Activated gamma-delta T cell treated with anti-CD3 and anti-CD28 coated beads, Interleukin-2, amount 50 U/mL, for 16 hours (primary cell): Measurements from ENCODE around the gene PACS1.
A peak's percentile ranks its signal among the peaks of the same experiment; 100 is the strongest.
"Not testable (repeated sequence)": the region's sequence is repeated elsewhere in the genome, so short reads cannot be mapped to it uniquely, and the experiment has no call there.

Experiments used
- DNase-seq: peaks from one replicate; pipeline ENCODE4 v3.0.0-alpha.2; 2020; ENCODE audit warnings: low read depth

The PACS1 gene

DNA sequence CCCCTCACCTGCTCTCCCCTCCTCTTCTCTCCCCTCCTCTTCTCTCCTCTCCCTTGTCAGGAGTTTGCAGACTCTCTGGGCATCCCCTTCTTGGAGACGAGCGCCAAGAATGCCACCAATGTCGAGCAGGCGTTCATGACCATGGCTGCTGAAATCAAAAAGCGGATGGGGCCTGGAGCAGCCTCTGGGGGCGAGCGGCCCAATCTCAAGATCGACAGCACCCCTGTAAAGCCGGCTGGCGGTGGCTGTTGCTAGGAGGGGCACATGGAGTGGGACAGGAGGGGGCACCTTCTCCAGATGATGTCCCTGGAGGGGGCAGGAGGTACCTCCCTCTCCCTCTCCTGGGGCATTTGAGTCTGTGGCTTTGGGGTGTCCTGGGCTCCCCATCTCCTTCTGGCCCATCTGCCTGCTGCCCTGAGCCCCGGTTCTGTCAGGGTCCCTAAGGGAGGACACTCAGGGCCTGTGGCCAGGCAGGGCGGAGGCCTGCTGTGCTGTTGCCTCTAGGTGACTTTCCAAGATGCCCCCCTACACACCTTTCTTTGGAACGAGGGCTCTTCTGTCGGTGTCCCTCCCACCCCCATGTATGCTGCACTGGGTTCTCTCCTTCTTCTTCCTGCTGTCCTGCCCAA lies 206.0 kb downstream of the PACS1 start:
- no peak for DNase-seq

- not testable (repeated sequence) for DNase-seq
Observed at GRCh38 chr11:66276619-66277018, 206.5 kb downstream of the PACS1 start.

DNA sequence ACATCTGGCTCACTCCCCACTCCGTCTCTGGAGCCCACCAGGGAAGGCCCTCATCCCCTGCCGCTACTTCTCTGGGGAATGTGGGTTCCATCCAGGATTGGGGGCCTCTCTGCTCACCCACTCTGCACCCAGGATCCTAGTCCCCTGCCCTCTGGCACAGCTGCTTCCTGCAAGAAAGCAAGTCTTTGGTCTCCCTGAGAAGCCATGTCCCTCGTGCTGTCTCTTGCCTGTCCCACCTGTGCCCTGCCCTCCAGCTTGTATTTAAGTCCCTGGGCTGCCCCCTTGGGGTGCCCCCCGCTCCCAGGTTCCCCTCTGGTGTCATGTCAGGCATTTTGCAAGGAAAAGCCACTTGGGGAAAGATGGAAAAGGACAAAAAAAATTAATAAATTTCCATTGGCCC lies 207.0 kb downstream of the PACS1 start:
- not testable (repeated sequence) for DNase-seq

- DNase-seq = no peak
Observed at GRCh38 chr11:66277471-66278362, 207.6 kb downstream of the PACS1 start, which contains the start of gene CNIH2. Gene CNIH2 (plus strand): TSS chr11:66278175. CDS start chr11:66278457, 282 bp downstream.

DNA sequence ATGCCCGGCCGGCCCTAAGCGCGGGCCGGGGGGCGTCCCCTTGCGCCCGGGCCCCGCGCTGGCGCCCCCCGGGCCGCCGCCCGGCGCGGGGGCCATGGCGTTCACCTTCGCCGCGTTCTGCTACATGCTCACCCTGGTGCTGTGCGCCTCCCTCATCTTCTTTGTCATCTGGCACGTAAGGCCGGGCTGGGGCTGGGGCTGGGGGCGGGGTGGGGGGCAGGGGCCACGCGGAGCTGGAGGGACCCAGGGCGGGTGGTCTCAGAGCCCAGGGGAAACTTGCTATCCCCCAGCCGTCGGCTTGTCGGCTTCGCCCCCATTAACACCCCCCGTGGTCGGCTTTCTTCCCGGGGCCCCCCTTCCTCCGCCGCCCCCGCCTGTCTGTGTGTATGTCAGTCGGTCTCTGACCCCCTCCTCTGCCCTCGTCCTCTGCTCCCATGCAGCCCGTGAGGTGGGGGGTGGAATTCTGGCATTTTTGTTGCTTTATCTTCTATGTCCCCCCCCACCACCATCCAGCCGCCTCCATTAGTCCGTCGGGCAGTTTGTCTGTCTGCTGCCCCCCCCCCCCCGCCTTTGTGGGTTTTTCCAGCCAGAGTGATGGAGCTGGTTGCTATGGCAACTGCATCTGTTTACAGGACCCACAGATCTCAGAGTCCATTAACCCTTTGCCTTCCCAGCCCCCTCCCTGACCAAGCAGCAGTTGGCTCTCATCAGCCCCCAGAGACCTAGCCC lies 208.5 kb downstream of the PACS1 start:
- DNase-seq = no peak

DNA sequence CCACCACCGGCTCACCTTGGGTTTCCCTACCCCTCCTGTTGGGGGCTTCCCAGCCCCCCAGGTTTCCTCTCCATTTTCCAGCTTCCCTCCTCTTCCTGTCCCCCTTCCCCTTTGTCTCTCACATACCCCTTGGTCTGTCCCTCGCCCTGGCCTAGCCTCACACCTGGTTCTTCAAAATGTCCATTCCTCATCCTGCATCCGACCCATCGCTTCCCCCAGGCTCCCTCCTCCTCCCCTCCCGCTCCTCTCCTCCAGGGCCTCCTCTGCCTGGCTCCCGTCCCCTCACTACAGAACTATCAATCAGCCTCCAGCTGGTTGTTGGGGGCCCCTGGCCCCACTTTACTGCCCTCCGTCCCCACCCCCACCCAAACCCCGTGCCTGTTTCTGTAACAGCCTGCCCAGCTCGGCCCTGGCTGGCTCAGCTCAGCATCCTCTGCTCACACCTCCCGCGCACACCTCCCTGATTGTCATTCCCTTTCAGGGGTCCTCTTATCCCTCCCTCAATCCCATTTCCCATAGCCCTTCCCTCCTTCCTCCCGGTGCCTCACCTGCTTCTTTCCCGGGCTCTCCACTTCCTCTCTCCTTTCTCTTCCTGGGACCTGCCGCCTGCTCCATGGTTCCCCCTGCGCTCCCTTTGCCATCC lies 209.1 kb downstream of the PACS1 start:
- DNase-seq = no peak

DNA sequence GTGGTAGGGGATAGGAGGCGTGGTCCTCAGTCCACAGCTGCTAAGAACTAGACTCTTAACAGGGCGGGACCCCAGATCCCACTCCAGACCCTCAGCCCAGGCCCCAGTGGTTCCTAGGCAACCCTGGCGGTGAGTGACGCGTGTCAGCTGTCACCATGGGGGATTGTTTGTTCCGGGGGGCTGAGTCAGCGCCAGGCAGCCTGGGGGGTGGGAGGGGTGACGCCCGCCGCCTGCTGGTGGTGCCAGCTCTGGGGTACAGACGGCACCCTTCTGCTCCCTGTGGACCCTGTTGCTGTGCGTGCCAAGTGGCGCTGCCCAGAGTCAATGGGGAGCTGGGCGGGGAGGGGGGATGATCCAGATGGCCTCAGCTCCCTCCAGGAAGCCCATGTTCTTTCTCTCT lies 210.4 kb downstream of the PACS1 start:
- DNase-seq = no peak

- no peak for DNase-seq
Observed at GRCh38 chr11:66281001-66281400, 210.9 kb downstream of the PACS1 start.

DNA sequence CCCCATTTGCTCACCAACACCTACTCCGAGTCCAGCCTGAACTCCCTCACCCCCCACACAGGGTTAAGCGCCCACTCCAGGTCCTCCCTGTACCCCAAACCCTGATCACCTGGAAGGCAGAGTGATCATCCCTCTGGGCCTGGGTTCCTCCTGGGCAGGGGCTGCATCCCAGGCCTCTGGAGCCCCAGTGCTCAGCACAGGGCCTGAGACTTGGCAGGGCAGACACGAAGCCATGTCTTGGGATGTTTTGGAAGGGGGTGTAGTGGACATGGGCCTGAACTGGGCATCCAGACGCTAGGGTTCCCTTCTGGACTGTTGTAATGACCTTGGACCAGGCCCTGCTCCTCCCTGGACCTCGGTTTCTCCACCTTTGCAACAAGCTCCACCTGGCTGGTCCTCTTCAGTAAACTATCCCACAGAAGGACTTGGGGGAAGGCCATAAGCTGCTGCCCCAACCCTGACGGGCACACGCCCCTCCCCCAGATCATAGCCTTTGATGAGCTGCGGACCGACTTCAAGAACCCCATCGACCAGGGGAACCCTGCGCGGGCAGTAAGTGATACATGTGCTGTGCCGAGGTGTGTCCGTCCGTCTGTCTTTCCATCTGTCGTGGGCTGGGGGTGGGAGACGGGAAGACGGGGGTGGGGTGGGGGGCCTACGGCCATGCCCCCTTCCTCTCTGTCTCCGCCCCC lies 211.8 kb downstream of the PACS1 start:
- no peak for DNase-seq

GRCh38 chr11:66282468-66283455 lies 212.7 kb downstream of the PACS1 start:
- peak; percentile 100 for DNase-seq

GRCh38 chr11:66283461-66284105 lies 213.5 kb downstream of the PACS1 start:
- no peak for DNase-seq

DNA sequence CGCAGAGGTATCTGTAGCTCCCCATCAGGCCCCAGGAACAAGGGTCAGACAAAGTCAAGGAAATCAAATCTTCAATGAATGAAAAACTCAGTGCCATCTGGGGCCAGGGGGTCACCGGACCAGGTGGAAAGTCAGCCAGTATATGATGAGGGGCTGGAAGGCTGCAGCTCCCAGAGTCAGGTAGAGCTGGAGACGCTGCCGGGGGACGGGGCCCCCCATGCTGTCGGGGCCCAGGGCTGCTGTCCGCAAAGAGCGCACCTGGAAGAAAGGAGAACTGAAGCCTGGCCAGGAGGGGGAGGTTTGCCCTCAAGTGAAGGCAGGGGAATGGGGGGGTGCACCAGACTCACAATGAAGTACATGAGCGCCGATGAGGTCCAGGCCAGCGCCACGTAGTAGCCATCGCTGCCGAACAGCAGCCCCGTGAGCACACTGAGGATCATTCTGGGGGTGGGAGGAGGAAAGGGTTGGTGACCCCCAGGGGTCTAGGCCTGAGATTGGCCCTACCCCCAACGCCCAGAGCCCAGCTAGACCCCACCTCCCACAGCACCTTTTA lies 214.5 kb downstream of the PACS1 start:
- DNase-seq = no peak

DNA sequence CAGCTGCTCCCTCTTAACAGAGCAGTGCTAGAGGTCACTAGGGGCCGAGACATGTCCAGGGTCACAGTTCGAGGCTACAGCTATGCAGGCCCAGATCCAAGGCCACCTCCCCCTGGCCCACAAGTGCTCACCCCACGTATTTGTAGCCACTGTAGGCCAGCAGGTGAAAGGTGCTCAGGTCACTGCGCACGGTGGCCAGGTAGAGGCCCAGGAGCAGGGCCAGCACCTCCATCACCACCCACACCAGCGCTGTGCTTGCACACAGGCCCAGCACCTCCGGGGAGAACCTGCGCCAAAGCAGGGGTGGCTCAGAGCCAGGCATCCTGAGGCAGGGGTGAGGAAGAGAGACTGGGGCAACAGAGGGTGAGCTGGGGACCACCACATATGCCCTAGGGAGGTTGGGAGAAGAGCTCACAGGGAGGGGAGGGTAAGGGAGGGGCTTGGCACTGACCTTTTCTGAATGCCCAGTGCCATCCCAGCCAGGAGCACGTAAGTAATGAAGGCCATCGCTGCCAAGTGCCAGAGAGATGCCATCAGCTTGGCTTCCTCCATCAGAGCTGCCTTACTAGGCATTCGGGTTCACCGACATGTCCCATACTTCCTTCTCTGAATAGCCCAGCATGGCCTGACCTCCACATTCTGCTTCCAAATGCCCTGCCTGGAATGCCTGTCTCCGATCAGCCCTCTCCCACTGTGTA lies 215.3 kb downstream of the PACS1 start:
- DNase-seq = no peak

DNA sequence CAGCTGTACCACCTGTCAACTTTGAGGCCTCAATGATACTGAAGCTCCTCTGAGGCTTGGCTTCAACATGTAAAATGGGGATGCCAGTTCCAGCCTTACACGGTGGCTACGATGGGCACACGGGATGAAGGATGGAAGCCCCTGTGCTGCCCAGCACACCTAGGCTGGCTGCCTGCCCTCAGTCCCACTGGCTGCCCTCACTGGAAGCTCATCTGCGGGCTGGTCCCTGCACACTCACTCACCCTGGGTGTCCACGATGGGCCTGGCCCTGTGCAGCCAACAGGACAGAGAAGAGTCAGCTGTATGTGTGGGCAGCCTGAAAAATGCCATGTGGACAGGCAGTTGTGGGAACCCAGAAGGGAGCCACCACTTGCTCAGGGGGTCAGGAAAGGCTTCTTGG lies 216.6 kb downstream of the PACS1 start:
- DNase-seq = no peak

GRCh38 chr11:66287211-66287888 lies 217.3 kb downstream of the PACS1 start:
- DNase-seq = no peak

DNA sequence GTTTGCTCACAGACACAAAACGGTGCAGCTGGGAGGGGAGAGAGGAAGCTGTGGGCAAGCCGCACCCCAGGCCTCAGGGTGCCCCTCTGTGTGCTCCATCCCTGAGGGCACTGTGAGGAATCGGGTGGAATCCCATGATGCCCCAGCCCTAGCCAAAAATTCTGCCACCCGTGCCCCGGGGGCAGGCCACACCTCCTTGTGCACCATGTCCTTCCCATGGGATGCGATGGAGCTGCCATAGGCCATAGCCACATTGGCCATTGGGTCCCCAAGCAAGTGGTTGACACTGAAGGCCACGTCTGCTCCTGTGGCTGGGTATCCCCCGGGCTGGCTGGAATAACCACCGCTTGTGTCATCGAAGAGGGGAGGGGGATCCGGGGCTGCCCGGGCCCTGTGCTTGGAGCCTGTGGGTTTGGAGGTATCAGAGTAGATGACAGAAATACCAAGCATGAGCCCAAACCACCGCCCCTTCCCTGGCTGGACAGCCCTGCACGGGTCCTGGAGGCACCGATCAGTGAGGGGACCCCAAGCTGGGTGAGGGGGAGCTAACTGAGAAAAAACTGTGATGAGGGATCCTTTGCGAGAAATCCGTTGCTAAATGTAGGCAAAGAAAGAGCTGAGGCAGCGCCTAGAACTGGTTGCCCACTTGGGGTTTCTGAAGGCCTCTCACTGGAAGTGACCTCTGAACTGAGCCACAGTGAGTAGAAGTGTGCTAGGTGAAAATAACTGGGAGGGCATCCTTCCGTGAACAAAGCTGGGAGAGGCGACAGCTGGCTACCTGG lies 218.0 kb downstream of the PACS1 start:
- DNase-seq = no peak
